ENCODE measurements around the gene BCLAF3. TPM values are rescaled to one million over a fixed set of nuclear protein-coding genes. Genes with fewer than 3 reads are reported as not detected.

The BCLAF3 gene
- total RNA-seq (2022; extraction: Qiagen RNA extraction) = 2.9 to 4.5 TPM (median 3.8 TPM) in 5 replicates

GRCh38 chrX:19990556-19991349 lies at the start of gene BCLAF3:
Gene BCLAF3, minus strand, starts transcription at chrX:19991061. Its CDS starts 20,797 bp downstream, at chrX:19970264.

Other genes starting within 250 kb of the BCLAF3 start
- gene SH3KBP1, start 103.5 kb downstream of the BCLAF3 start, total RNA-seq (2022; extraction: Qiagen RNA extraction) = 66.5 to 72.4 TPM (median 70.6 TPM) in 5 replicates
- gene MAP7D2, start 125.8 kb upstream of the BCLAF3 start, total RNA-seq (2022; extraction: Qiagen RNA extraction) = 5.6 to 7.0 TPM (median 6.6 TPM) in 5 replicates
- 84.8 to 103 TPM (median 92.4 TPM) in 5 replicates for gene EIF1AX, start 150.8 kb upstream of the BCLAF3 start, total RNA-seq (2022; extraction: Qiagen RNA extraction)